Fibroblast of the aortic adventitia (primary cell): ENCODE data around the gene SLC4A8. TPM values are rescaled to one million over a fixed set of nuclear protein-coding genes. Genes with fewer than 3 reads are reported as not detected.
"Not testable (repeated sequence)": the region's sequence is repeated elsewhere in the genome, so short reads cannot be mapped to it uniquely, and the experiment has no call there.

Experiments
- DNase-seq: peaks from one replicate; pipeline ENCODE4 v3.0.0-alpha.2; 2010; ENCODE audit warnings: low read depth
- H3K4me3 ChIP-seq: 2 replicates; pipeline ENCODE4 v1.5.1; 2011; ENCODE audit warnings: low read depth, mild to moderate bottlenecking, control low read depth, low read length, moderate library complexity
- CTCF ChIP-seq: IDR thresholded peaks from 2 replicates; pipeline ENCODE4 v1.5.1; 2011; ENCODE audit warnings: mild to moderate bottlenecking, low read length, control low read depth, inconsistent platforms; ENCODE audit not compliant: insufficient read depth
- total RNA-seq: library from RNA; depleted of rRNA; stranded (reverse); fragments of >200 nt; gene quantifications from 2 replicates; pipeline ENCODE4 v1.2.3, GENCODE V29; 2012; ENCODE audit warnings: low replicate concordance

The SLC4A8 gene
- total RNA-seq, 1 donor: 8.4 TPM

- no peak overlapping the region for H3K4me3 ChIP-seq
- DNase-seq: peak; percentile 12
- no peak for TF ChIP-seq CTCF
Measured at GRCh38 chr12:51505360-51506105, 80.9 kb downstream of the SLC4A8 start.

- H3K4me3 ChIP-seq: no peak overlapping the region
- no peak for DNase-seq
- no peak for TF ChIP-seq CTCF
Measured at GRCh38 chr12:51507178-51507577, 82.5 kb downstream of the SLC4A8 start.

DNA sequence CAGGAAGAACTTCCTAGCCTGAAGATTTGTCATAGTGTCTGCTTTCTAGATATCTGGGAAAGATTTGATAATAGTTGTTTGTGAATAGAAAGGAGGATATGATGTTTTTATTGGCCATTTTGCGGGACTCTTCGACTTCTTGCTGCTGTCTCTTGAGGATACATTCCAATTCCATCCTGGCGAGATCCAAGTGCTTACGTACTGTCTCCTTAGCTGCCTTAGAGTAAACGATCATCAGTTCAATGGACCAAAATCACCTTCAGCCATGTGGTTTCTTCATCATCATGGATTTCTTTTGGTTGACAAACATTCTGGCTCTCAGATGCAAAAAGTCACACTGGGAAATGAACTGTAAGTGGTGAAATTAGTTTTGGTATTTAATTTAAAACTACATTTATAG, 83.7 kb downstream of the SLC4A8 start:
- DNase-seq: no peak
- no peak for TF ChIP-seq CTCF
- no peak overlapping the region for H3K4me3 ChIP-seq

- no peak for TF ChIP-seq CTCF
- DNase-seq: no peak
- H3K4me3 ChIP-seq: no peak overlapping the region
Measured at GRCh38 chr12:51511546-51512260, 87.1 kb downstream of the SLC4A8 start.

- H3K4me3 ChIP-seq: no peak overlapping the region
- no peak for TF ChIP-seq CTCF
- DNase-seq: no peak
Measured at GRCh38 chr12:51512438-51512837, 87.8 kb downstream of the SLC4A8 start.

DNA sequence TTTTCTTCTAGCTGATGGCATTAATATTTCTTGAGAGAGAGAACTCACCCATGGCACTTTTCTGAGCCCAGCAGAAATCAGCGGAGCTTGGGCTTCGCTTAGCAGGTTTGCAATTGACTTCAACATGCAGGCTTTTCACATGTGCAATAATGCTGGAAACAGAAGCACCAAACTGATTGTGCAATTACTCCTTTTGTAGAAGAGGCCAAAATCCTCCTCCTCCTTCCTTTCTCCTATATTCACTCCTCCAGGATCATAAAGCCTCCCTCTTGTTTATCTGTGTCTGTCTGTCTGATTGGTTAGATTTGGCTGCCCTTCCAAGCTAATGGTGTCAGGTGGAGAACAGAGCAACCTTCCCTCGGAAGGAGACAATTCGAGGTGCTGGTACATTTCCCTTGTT, 90.4 kb downstream of the SLC4A8 start:
- H3K4me3 ChIP-seq, DNase-seq: not testable (repeated sequence)

- H3K4me3 ChIP-seq: no peak overlapping the region
- no peak for DNase-seq
- TF ChIP-seq CTCF: no peak
Measured at GRCh38 chr12:51517316-51517715, 92.7 kb downstream of the SLC4A8 start.
